ENCODE results near the gene TRMT44.
"Not testable (repeated sequence)": the region's sequence is repeated elsewhere in the genome, so short reads cannot be mapped to it uniquely, and the experiment has no call there.

TRMT44 gene

GRCh38 chr4:8480221-8480620, 39.6 kb downstream of the TRMT44 start:
- no peak for TF ChIP-seq CTCF (IDR thresholded peaks at IDR 0.05)
- no peaks in the 10 kb centered on the region for H3K9me3 ChIP-seq
- peaks cover 21% of the 10 kb centered on the region for H3K36me3 ChIP-seq
- no peaks in the 10 kb centered on the region for H3K4me1 ChIP-seq (ENCODE audit: control insufficient read depth in 1 of 2, insufficient read depth in 1 of 2, low read depth in 1 of 2, low read length in 1 of 2)
- no peak overlapping the region for H3K4me3 ChIP-seq (ENCODE audit: low read depth in 1 of 2, low read length in 1 of 2)
- no peak overlapping the region for H3K27ac ChIP-seq
- H3K27me3 ChIP-seq: no peaks in the 10 kb centered on the region

- not testable (repeated sequence) for H3K4me1 ChIP-seq (ENCODE audit: control insufficient read depth in 1 of 2, insufficient read depth in 1 of 2, low read depth in 1 of 2, low read length in 1 of 2); H3K9me3 ChIP-seq; H3K36me3 ChIP-seq; H3K4me3 ChIP-seq (ENCODE audit: low read depth in 1 of 2, low read length in 1 of 2); H3K27me3 ChIP-seq; H3K27ac ChIP-seq
These were observed 46.1 kb downstream of the TRMT44 start for GRCh38 chr4:8486643-8487042.

DNA sequence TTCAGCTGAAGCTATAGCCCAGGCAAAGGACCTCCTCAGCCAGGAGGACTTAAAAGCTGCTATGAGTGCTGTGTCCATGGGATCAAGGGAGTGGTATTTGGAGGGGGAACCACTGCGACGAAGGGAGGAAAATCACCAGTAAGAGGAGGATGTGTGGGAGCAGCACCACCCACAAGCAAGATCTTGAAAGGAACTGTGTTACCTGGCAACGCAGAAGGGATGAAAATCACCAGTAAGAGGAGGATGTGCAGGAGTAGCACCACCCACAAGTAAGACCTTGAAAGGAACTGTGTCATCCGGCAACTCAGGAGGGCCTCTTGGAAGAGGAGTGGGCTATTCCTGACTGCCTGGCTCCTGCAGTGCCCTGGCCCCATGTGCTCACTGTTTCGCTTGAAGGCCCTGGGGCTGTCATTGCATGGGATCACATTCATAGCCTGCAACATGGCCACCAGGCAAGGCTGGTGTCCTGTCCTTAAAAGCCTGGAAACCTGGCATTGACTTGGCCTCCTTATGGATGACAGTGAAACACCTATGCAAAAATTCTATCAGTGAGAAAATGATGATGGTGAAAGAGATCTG, 48.3 kb downstream of the TRMT44 start:
- Histone ChIP-seq H3K27me3 (no peaks in the 10 kb centered on the region), H3K4me1 (ENCODE audit: control insufficient read depth in 1 of 2, insufficient read depth in 1 of 2, low read depth in 1 of 2, low read length in 1 of 2) (no peaks in the 10 kb centered on the region), H3K9me3 (no peaks in the 10 kb centered on the region), H3K27ac (no peak overlapping the region), H3K4me3 (ENCODE audit: low read depth in 1 of 2, low read length in 1 of 2) (no peak overlapping the region), H3K36me3 (no peaks in the 10 kb centered on the region)
- no peak for TF ChIP-seq CTCF (IDR thresholded peaks at IDR 0.05)

- H3K4me3 ChIP-seq (ENCODE audit: low read depth in 1 of 2, low read length in 1 of 2); H3K36me3 ChIP-seq; H3K27ac ChIP-seq; H3K9me3 ChIP-seq; H3K27me3 ChIP-seq; H3K4me1 ChIP-seq (ENCODE audit: control insufficient read depth in 1 of 2, insufficient read depth in 1 of 2, low read depth in 1 of 2, low read length in 1 of 2): not testable (repeated sequence)
These were observed 50.9 kb downstream of the TRMT44 start for GRCh38 chr4:8491478-8491877.

- Histone ChIP-seq H3K36me3 (no peaks in the 10 kb centered on the region), H3K9me3 (no peaks in the 10 kb centered on the region), H3K4me3 (ENCODE audit: low read depth in 1 of 2, low read length in 1 of 2) (no peak overlapping the region), H3K27ac (no peak overlapping the region), H3K4me1 (ENCODE audit: control insufficient read depth in 1 of 2, insufficient read depth in 1 of 2, low read depth in 1 of 2, low read length in 1 of 2) (no peaks in the 10 kb centered on the region), H3K27me3 (no peaks in the 10 kb centered on the region)
- no peak for TF ChIP-seq CTCF (IDR thresholded peaks at IDR 0.05)
These were observed 51.6 kb downstream of the TRMT44 start for GRCh38 chr4:8492174-8492573.

DNA sequence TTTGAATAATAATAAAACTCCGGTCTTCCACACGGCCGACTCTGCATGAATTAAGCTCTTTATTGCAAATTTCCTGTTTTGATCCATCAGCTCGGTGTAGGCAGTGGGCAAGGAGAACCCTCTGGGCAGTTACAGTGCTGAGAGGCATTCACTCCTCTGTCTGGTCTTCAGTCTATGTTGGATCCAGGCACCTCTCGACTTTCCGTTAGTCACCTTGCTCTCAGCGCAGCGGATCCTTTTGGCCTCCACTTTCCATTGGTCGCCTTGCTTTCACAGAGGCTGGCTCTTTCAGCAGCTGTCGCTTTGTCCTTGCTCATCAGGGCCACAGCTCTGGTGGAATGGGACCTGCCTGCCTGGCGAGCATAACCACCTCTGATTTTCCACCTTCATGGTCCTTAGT, 52.9 kb downstream of the TRMT44 start:
- H3K27me3 ChIP-seq: no peaks in the 10 kb centered on the region
- H3K27ac ChIP-seq: no peak overlapping the region
- TF ChIP-seq CTCF (IDR thresholded peaks at IDR 0.05): no peak
- no peak overlapping the region for H3K4me3 ChIP-seq (ENCODE audit: low read depth in 1 of 2, low read length in 1 of 2)
- no peaks in the 10 kb centered on the region for H3K9me3 ChIP-seq
- no peaks in the 10 kb centered on the region for H3K36me3 ChIP-seq
- H3K4me1 ChIP-seq (ENCODE audit: control insufficient read depth in 1 of 2, insufficient read depth in 1 of 2, low read depth in 1 of 2, low read length in 1 of 2): no peaks in the 10 kb centered on the region

DNA sequence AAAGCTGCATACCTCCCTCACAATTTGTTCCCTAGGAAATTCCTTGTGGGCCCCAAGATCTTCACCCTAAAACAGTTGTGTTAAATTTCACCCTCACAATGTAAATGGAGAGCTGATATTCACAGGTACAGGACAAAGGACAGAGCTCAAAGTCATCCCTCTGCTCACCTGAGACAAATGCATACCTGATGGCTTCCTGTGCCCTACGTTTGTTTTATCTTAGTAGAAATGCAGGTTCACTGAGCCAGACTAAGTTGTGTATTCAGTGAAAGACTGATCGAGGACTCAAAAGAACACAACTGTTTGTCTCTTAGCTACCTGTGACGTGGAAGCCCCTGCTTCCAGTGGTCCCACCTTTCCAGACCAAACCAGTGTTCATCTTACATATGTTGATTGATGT, 53.6 kb downstream of the TRMT44 start:
- TF ChIP-seq CTCF (IDR thresholded peaks at IDR 0.05): no peak
- Histone ChIP-seq H3K4me3 (ENCODE audit: low read depth in 1 of 2, low read length in 1 of 2) (no peak overlapping the region), H3K27ac (no peak overlapping the region), H3K9me3 (no peaks in the 10 kb centered on the region), H3K4me1 (ENCODE audit: control insufficient read depth in 1 of 2, insufficient read depth in 1 of 2, low read depth in 1 of 2, low read length in 1 of 2) (no peaks in the 10 kb centered on the region), H3K36me3 (no peaks in the 10 kb centered on the region), H3K27me3 (no peaks in the 10 kb centered on the region)
